Stimulated activated CD8-positive, alpha-beta memory T cell treated with anti-CD3 and anti-CD28 coated beads, Interleukin-12 subunit alpha, Interleukin-12 subunit beta, amount 100 ng/mL, for 24 hours (primary cell): Measurements from ENCODE around the gene CAPN15.

ENCODE experiments used
- DNase-seq: peaks from one replicate; pipeline ENCODE4 v3.0.0-alpha.2; 2020; ENCODE audit errors: extremely low read depth

Gene CAPN15

DNA sequence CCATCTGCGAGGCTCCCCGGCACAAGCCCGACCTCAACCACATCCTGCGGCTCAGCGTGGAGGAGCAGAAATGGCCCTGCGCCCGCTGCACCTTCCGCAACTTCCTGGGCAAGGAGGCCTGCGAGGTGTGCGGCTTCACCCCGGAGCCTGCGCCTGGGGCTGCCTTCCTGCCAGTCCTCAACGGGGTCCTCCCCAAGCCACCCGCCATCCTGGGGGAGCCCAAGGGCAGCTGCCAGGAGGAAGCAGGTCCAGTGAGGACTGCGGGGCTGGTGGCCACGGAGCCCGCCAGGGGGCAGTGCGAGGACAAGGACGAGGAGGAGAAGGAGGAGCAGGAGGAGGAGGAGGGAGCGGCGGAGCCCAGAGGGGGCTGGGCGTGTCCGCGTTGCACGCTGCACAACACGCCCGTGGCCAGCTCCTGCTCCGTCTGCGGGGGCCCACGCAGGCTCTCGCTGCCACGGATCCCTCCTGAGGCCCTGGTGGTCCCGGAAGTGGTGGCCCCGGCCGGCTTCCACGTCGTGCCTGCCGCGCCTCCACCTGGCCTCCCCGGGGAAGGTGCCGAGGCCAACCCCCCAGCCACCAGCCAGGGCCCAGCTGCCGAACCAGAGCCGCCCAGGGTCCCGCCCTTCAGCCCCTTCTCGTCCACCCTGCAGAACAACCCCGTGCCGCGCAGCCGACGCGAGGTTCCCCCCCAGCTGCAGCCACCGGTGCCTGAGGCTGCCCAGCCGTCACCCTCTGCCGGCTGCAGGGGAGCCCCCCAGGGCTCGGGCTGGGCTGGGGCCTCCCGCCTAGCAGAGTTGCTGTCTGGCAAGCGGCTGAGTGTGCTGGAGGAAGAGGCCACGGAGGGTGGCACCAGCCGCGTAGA lies 19.6 kb downstream of the CAPN15 start:
- no peak for DNase-seq

DNA sequence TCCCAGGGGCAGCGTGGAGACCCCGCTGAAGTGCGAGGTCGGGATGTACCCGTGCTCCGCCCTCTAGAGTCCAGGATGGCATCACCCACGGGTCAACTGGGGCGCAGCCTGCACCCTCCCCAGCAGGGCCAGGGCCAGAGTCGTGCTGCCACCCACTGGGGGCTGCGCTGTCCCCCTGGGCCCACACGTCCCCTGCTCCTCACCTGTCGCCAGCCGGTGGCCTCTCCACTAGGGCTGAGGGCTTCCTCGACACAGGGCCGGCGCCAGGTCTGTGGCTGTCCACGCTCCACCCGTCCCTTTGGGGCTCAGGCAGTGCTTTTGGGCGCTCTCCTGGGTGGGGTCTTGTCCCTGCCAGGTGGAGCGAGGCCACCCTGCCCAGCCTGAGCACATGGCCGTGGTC lies 21.1 kb downstream of the CAPN15 start:
- no peak for DNase-seq

DNA sequence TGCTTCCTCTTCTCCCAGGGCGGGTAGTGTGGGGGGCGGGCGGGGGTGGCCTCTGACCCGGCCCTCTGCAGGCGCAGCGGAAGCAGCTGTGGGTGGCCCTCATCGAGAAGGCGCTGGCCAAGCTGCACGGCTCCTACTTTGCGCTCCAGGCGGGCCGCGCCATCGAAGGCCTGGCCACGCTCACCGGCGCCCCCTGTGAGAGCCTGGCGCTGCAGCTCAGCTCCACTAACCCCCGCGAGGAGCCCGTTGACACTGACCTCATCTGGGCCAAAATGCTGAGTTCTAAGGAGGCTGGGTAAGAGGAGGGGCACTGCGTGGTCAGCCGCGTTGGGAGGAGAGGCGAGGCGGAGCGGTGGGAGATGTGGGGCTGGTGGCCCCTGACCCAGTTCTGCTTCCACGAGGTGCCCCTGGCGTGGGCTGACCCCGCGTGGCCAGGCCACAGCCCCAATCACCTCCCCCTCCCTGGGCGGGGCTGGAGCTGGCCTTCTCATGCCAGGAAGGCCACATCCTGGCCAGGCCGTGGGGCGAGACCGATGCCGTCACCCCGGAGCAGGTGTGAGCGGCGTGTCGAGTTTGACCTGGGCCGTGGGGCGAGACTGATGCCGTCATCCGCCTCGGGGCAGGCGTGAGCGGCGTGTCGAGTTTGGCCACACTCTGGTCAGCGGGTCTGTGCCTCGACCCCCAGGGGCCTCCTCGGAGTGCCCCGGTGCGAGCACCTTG lies 22.2 kb downstream of the CAPN15 start:
- DNase-seq, result no peak

DNA sequence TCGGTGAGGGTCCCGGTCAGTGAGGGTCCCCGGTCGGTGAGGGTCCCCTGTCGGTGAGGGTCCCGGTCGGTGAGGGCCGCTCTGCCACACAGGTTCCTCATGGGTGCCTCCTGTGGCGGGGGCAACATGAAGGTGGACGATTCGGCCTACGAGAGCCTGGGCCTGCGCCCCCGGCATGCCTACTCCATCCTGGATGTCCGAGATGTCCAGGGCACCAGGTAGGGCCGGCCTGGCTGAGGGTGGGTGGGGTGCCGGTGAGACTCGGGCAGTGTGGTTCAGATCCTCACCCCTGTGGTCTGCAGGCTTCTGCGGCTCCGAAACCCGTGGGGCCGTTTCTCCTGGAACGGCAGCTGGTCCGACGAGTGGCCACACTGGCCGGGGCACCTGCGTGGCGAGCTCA lies 23.7 kb downstream of the CAPN15 start:
- DNase-seq, result no peak

GRCh38 chr16:552171-552570 lies 24.7 kb downstream of the CAPN15 start:
- DNase-seq, result no peak

- DNase-seq, result no peak
Observed at GRCh38 chr16:553601-554296, 26.2 kb downstream of the CAPN15 start.

- DNase-seq, result no peak
Observed at GRCh38 chr16:554297-554621, 26.7 kb downstream of the CAPN15 start.

- no peak for DNase-seq
Observed at GRCh38 chr16:554640-555365, 27.3 kb downstream of the CAPN15 start.

DNA sequence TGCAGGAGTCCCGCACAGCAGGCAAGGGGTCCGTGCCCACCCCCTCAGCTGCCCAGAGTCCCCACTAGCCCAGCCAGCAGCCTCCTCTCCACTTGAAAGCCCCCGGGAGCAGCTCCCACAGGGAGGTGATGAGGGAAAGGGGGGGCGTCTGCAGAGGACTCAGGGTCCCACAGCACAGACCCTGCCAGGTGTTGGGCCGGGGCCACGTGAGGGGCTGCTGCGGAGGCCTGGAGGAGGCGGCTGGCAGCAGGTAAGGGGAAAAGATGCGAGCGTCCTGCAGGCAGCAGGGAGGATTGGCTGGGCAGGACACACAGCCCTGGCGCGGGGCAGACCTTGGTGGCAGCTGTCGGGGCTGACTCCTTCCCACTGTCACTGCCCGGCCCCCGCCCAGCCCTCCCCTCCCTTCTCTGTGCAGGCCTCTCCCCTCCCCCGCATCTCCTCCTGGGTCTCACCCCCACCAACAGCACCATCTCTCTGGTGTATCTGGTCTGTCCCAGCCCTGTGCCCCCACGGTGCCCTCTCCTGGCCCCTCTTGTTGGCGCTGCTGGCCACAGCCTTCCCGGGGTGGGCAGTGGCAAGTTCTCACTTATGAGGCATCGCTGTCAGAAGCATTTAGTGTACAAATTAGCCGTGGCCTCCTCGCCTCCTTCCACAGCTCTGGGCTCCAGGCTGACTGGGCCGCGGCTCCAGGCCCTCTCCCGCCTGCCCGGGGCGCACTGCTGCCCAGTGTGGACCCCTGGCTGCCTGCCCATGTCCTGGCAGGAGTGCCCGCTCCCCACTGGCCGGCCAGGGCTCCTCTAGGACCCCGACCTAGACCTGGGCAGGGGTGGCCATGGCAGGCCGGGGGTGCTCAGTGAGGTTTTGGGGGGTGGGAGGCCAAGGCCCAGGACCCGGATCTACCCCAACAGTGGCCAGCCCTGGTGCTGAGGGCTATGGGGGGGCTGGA lies 28.3 kb downstream of the CAPN15 start:
- DNase-seq, result no peak

- no peak for DNase-seq
Observed at GRCh38 chr16:556474-557173, 29.1 kb downstream of the CAPN15 start.

DNA sequence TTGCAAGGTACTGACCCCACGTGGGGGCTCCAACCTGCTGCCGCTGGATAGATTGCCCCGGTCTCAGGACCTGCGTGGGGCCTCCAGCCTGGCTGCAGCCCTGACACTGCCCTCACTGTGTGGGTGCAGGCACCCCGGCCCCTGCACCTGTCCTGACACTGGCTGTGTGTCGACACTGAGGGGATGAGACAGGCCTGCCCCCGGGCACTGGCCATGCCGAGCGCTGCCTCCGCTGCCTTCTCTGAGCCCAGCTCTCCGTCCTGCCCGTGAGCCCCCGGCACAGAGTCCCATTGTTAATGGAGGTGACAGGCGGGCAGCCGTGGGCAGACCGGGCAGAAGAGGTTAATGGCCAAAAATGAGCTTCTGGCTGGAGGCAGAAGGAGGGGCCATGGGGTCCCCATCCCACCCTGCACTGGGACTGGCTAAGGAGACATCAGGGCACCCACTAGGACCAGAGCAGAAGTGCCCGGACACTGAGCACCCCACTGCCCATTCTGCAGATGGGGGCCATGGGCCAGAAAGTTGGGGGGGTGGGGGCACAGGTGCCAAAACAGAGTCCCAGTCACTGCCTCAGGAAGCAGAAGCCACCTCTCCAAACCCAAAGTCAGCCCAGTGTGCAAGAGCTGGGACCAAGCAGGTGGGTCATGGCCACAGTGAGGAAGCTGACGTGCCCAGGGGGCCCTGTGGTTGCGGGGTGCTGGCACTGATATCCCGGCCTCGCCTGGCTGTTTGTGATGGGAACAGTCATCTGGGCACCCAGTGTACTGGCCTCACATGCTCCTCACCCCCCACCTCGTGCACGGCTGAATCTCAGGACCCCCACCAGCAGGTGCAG lies 30.2 kb downstream of the CAPN15 start:
- DNase-seq, result no peak

DNA sequence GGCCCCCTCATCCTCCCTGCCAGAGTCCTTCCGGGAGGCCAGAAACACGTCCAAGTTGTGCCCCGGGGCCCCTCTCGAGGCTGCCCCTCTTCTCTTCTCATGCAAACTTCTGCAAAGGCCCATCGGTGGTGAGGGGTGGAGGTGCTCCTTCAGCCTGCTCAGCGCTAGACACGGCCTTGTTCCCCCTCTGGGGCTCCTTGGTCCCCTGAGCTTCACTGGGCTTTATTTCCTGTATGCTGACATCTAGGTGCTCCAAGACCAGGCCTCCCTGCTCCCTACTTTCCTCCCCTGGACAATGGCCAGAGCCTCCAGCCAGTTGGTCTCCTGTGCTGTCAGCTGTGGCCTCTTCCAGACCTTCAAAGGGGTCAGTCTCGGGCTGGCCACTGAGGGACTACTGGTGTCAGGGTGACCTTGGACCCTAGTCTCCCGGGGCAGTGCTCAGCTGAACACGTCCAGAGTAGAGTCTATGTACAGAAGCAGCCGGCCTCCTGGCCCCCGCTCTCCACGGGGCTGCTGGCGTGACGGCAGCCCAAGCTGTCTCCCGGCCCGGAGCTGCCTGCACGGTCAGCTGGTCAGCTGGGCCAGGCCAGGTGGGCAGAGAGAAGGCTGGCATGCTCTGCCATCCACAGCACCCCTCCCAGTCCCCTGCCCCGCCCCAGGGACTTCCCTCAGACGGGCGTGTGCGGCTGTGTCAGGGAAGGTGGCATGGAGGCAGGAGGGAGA lies 30.9 kb downstream of the CAPN15 start:
- DNase-seq, result no peak

DNA sequence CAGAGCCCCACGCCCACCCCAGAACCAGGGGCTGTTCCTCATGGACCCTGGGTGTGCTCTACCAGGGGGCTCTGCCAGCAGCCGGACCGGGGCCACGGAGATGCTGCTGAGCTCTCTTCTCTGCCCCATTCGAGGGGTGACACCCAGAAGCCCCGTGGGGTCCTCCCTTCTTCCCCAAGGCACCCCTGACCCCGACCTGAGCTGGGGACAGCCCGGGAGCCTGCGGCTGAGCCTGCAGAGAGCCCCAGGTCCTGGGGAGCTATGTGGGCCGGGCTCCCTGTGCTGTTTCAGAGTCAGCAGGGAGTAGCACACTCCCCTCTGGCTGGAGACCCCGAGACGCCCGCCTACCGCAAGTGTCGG lies 31.5 kb downstream of the CAPN15 start:
- no peak for DNase-seq

GRCh38 chr16:559411-560203 lies 32.1 kb downstream of the CAPN15 start:
- no peak for DNase-seq

- DNase-seq, result no peak
Observed at GRCh38 chr16:560204-560700, 32.7 kb downstream of the CAPN15 start, which contains the start of gene PRR35. TSS of gene PRR35 (plus strand) at chr16:560394. CDS start at chr16:563295, 2,901 bp downstream.

GRCh38 chr16:560701-561412 lies 33.3 kb downstream of the CAPN15 start:
- DNase-seq, result no peak

GRCh38 chr16:561413-561794 lies 33.9 kb downstream of the CAPN15 start:
- no peak for DNase-seq
